ENCODE measurements around the gene ANXA1. TPM values are rescaled to one million over a fixed set of nuclear protein-coding genes. Genes with fewer than 3 reads are reported as not detected.
A peak's percentile ranks its signal among the peaks of the same experiment; 100 is the strongest.

ANXA1 gene
- total RNA-seq, 1 experiment from 2014 or later = 486 TPM

DNA sequence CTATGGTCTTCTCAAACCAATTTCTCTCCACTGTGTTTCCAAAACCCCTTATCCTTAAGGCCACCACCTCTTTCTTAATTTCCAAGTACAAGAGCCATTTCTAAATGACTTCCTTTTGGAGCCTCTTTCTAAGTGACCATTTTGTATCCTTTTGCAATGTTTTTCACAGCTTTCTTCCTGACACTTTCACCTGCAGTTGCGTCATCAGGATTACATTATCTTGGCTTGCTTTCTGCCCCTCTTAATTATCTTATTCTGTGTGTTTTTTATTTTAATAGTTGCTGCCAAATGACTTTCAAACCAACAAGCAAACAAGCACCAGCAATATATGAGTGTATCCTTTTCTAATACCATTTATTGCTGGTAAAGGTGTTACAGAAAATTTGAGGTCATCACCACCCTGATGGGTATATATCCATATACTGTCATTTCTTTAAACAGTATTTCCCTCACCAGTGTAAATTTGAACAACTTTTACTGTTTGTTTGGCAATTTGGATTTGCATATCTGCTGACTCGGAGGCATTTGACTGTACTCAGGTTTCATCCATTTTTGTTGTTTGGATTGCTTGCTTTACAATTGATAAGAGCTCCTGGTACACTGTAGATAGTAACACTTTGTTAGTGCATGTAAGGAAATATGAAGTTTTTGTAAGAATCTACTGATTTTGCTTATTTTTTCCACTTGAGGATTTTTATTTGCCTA lies 5.4 kb upstream of the ANXA1 start:
- Histone ChIP-seq H3K4me1 (ENCODE audit: control insufficient read depth in 1 of 2, insufficient read depth in 2 of 2, low read length in 2 of 2) (peaks cover 55 to 67% of the 10 kb centered on the region in 2 experiments), H3K79me2 (ENCODE audit: insufficient read depth, low read length) (no peaks in the 10 kb centered on the region), H3K27me3 (ENCODE audit: insufficient read depth, low read length) (no peaks in the 10 kb centered on the region), H3K9ac (ENCODE audit: low read length) (no peak overlapping the region), H4K20me1 (ENCODE audit: insufficient read depth) (no peaks in the 10 kb centered on the region), H3K27ac (ENCODE audit: low read depth, low read length) (no peak overlapping the region), H3K4me2 (ENCODE audit: low read length) (no peak overlapping the region), H3K36me3 (ENCODE audit: control insufficient read depth in 1 of 2, insufficient read depth in 2 of 2, low read length in 2 of 2) (no peaks in the 10 kb centered on the region), H3K4me3 (replicated peaks in 1 of 2; ENCODE audit: low read depth in 1 of 2, low read length in 2 of 2) (no peak overlapping the region), H2AFZ (ENCODE audit: low read depth, low read length, poor library complexity, severe bottlenecking) (peak overlapping the region; percentile 72), H3K9me3 (ENCODE audit: control insufficient read depth in 1 of 2, insufficient read depth in 1 of 2, low read depth in 1 of 2, low read length in 2 of 2) (no peaks in the 10 kb centered on the region), H3K9me2 (ENCODE audit: insufficient read depth) (no peaks in the 10 kb centered on the region)
- DNase-seq (ENCODE audit: low read depth, low spot score) (no peak), ATAC-seq (no peak)
- ChIA-PET RAD21 (ENCODE audit: low non-redundant PET in 1 of 2, low total read pairs in 2 of 2, uncharacterized antibody in 2 of 2, unreplicated experiment in 2 of 2) (no interaction called here), POLR2A (interaction anchor here (2.0 to 2.7 kb wide), 2 partner anchors 9 to 11 kb away, joined by 5 to 11 read pairs; no protein-coding TSS in a partner anchor), CTCF (no interaction called here)
- TF ChIP-seq EZH2 (IDR thresholded peaks at IDR 0.05) (no peak), CEBPB (IDR thresholded peaks at IDR 0.05; ENCODE audit: low read depth) (0 out of 2 replicates have a peak, but pooled peaks have one; percentile 19), FOSL1 (IDR thresholded peaks at IDR 0.05; ENCODE audit: low read depth) (no peak)
- BruUV-seq (replicated peaks) = no TSS peak
- intact Hi-C loops (cut with micrococcal nuclease) = no loop called here

DNA sequence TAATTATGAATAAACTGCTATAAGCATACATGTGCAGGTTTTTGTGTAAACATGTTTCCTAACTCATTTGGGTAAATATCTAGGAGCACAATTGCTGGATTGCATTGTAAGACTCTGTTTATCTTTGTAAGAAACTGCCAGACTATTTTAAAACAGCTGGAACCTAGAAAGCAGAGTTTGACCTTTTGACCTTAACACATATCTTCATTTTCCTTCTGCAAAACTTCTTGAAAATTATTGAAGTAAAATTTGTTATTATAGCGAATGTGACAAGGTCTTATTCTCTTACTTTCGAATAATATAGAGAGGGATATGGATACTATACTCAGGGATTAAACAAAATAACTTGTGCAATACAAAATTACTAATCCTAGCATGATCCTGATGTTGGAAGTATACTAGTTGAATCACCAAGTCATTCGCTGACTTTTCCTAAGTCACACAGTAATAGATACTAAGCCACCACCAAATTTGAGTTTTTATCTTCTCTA lies 3.2 kb upstream of the ANXA1 start:
- H3K9me3 ChIP-seq (ENCODE audit: control insufficient read depth in 1 of 2, insufficient read depth in 1 of 2, low read depth in 1 of 2, low read length in 2 of 2) = no peaks in the 10 kb centered on the region
- POLR2A ChIA-PET = interaction anchor here (1.1 to 2.7 kb wide), 4 partner anchors 11 to 28 kb away, joined by 4 to 11 read pairs (median 6); no protein-coding TSS in a partner anchor
- H2AFZ ChIP-seq (ENCODE audit: low read depth, low read length, poor library complexity, severe bottlenecking) = peak overlapping the region; percentile 96
- H4K20me1 ChIP-seq (ENCODE audit: insufficient read depth) = no peaks in the 10 kb centered on the region
- no TSS peak for BruUV-seq (replicated peaks)
- no peak overlapping the region for H3K4me3 ChIP-seq (replicated peaks in 1 of 2; ENCODE audit: low read depth in 1 of 2, low read length in 2 of 2)
- H3K4me2 ChIP-seq (ENCODE audit: low read length) = peak overlapping the region; percentile 82
- TF ChIP-seq SIN3A (IDR thresholded peaks at IDR 0.05; ENCODE audit: low read depth) (no peak), EZH2phosphoT487 (IDR thresholded peaks at IDR 0.05; ENCODE audit: borderline replicate concordance) (no peak), ZNF274 (IDR thresholded peaks at IDR 0.05; ENCODE audit: low read depth, low read length) (no peak), FOSL1 (IDR thresholded peaks at IDR 0.05; ENCODE audit: low read depth) (no peak), CEBPB (IDR thresholded peaks at IDR 0.05; ENCODE audit: low read depth) (peak; percentile 74), CBX3 (IDR thresholded peaks at IDR 0.05; ENCODE audit: low read depth) (0 out of 2 replicates have a peak, but pooled peaks have one; percentile 2), POLR2A (IDR thresholded peaks at IDR 0.05; ENCODE audit: borderline replicate concordance, extremely low read depth, insufficient read depth, insufficient read length) (no peak), SP1 (IDR thresholded peaks at IDR 0.05; ENCODE audit: low read depth) (peak; percentile 23)
- TF ChIP-seq, protein P1, sequence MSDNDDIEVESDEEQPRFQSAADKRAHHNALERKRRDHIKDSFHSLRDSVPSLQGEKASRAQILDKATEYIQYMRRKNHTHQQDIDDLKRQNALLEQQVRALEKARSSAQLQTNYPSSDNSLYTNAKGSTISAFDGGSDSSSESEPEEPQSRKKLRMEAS (IDR thresholded peaks at IDR 0.05) = peak; percentile 31; the same call in 1 of the 2 replicates
- TF ChIP-seq, protein P2, sequence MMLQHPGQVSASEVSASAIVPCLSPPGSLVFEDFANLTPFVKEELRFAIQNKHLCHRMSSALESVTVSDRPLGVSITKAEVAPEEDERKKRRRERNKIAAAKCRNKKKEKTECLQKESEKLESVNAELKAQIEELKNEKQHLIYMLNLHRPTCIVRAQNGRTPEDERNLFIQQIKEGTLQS (IDR thresholded peaks at IDR 0.05) = no peak
- peak overlapping the region; percentile 95 for H3K27ac ChIP-seq (ENCODE audit: low read depth, low read length)
- CTCF ChIA-PET = no interaction called here
- H3K27me3 ChIP-seq (ENCODE audit: insufficient read depth, low read length) = no peaks in the 10 kb centered on the region
- RAD21 ChIA-PET (ENCODE audit: low non-redundant PET in 1 of 2, low total read pairs in 2 of 2, uncharacterized antibody in 2 of 2, unreplicated experiment in 2 of 2) = no interaction called here
- intact Hi-C loops (cut with micrococcal nuclease) = no loop called here
- peaks cover 19% of the 10 kb centered on the region for H3K79me2 ChIP-seq (ENCODE audit: insufficient read depth, low read length)
- no peaks in the 10 kb centered on the region for H3K9me2 ChIP-seq (ENCODE audit: insufficient read depth)
- H3K9ac ChIP-seq (ENCODE audit: low read length) = peak overlapping the region; percentile 49
- DNase-seq (ENCODE audit: low read depth, low spot score) = no peak
- peak; percentile 1; the same call in 1 of the 2 replicates for ATAC-seq
- H3K4me1 ChIP-seq (ENCODE audit: control insufficient read depth in 1 of 2, insufficient read depth in 2 of 2, low read length in 2 of 2) = peaks cover 57 to 74% of the 10 kb centered on the region in 2 experiments
- no peaks in the 10 kb centered on the region for H3K36me3 ChIP-seq (ENCODE audit: control insufficient read depth in 1 of 2, insufficient read depth in 2 of 2, low read length in 2 of 2)
